Naive thymus-derived CD8-positive, alpha-beta T cell (primary cell): ENCODE results near the gene ASCL2. TPM values are rescaled to one million over a fixed set of nuclear protein-coding genes. Genes with fewer than 3 reads are reported as not detected.
"Not testable (repeated sequence)": the region's sequence is repeated elsewhere in the genome, so short reads cannot be mapped to it uniquely, and the experiment has no call there.

ENCODE experiments used
- ATAC-seq, 2 donors: fragments of 150-1000 bp; cut with Tn5 transposase in 1 of 2; sonication (Bioruptor Pico), chemical (Tn5 transposase) in 1 of 2; 1 replicate in 1 of 2; 2 replicates in 1 of 2; pipeline ENCODE4 v1.10.0; 2021; ENCODE audit warnings: mild to moderate bottlenecking in 2 of 2, moderate library complexity in 2 of 2
- POLR2A ChIA-PET: fragments of 350-600 bp; sonication (Branson Sonifier 250); formaldehyde crosslinking; loops from one replicate; lab custom pipeline; 2021; ENCODE audit warnings: antibody characterized with exemption; lab: Charles Lee
- DNase-seq, 10 donors: peaks; one replicate each; pipeline versions ENCODE4 v3.0.0 to v3.0.0-alpha.2; 2020 to 2022
- H3K27ac Mint-ChIP-seq, 10 donors: one replicate each; pipeline ENCODE4 v1.8.0; 2020 to 2022; ENCODE audit warnings: mild to moderate bottlenecking in 10 of 10, mixed read lengths in 10 of 10, moderate library complexity in 4 of 10, inconsistent platforms in 1 of 10
- H3K27me3 Mint-ChIP-seq, 5 donors: one replicate each; pipeline ENCODE4 v1.8.0; 2021 to 2022; ENCODE audit warnings: mixed read lengths in 5 of 5
- H3K36me3 Mint-ChIP-seq, 3 donors: one replicate each; pipeline ENCODE4 v1.8.0; 2020 to 2022; ENCODE audit warnings: mixed read lengths in 3 of 3, mild to moderate bottlenecking in 2 of 3, inconsistent platforms in 1 of 3
- H3K4me1 Mint-ChIP-seq, 4 donors: one replicate each; pipeline ENCODE4 v1.8.0; 2021 to 2022; ENCODE audit warnings: mixed read lengths in 4 of 4
- H3K4me3 Mint-ChIP-seq, 10 donors: one replicate each; pipeline ENCODE4 v1.8.0; 2020 to 2022; ENCODE audit warnings: mild to moderate bottlenecking in 10 of 10, mixed read lengths in 10 of 10, moderate library complexity in 6 of 10, inconsistent platforms in 1 of 10
- H3K9me3 Mint-ChIP-seq, 9 donors: one replicate each; pipeline ENCODE4 v1.8.0; 2020 to 2022; ENCODE audit warnings: mixed read lengths in 9 of 9, mild to moderate bottlenecking in 3 of 9, inconsistent platforms in 1 of 9, moderate library complexity in 1 of 9
- polyA plus RNA-seq, 3 donors: library from polyadenylated mRNA; unstranded; fragments of 300-500 nt; fragmentation: Illumina TruSeq; gene quantifications; one replicate each; pipeline ENCODE4 v1.2.3, GENCODE V29; 2021
- total RNA-seq, 8 experiments: library from RNA in 2 of 8; stranded (reverse) in 2 of 8; gene quantifications; one replicate each; pipeline ENCODE4 v1.2.3 and lab custom pipeline; 2021 to 2026

ASCL2 gene
- total and polyA plus RNA-seq, 5 experiments from 2014 or later, result 0.19 to 2.8 (median 0.23) TPM; not detected in 2

GRCh38 chr11:2249189-2249916 is 21.0 kb downstream of the ASCL2 start:
- Mint-ChIP-seq H3K36me3 (peaks cover 0 to 1% (median 0%) of the 10 kb centered on the region in 3 donors), H3K27ac (no peak overlapping the region), H3K27me3 (peaks cover 0 to 5% (median 4%) of the 10 kb centered on the region in 5 donors), H3K4me1 (no peaks in the 10 kb centered on the region), H3K9me3 (peaks cover 0 to 3% (median 0%) of the 10 kb centered on the region in 9 donors), H3K4me3 (no peak overlapping the region)
- POLR2A ChIA-PET, result interaction anchor here (0.6 kb wide), 1 partner anchor 62 kb away, joined by 3 read pairs; no protein-coding TSS in a partner anchor
- DNase-seq, result no peak
- ATAC-seq, result no peak

GRCh38 chr11:2248762-2249161 is 21.6 kb downstream of the ASCL2 start:
- Mint-ChIP-seq H3K4me3 (no peak overlapping the region), H3K4me1 (no peaks in the 10 kb centered on the region), H3K27ac (no peak overlapping the region), H3K36me3 (peaks cover 0 to 1% (median 0%) of the 10 kb centered on the region in 3 donors), H3K27me3 (peaks cover 0 to 5% (median 4%) of the 10 kb centered on the region in 5 donors), H3K9me3 (no peaks in the 10 kb centered on the region)
- POLR2A ChIA-PET, result no interaction called here
- ATAC-seq, result no peak
- DNase-seq, result no peak

GRCh38 chr11:2248242-2248641 is 22.1 kb downstream of the ASCL2 start:
- no peak for DNase-seq
- Mint-ChIP-seq H3K36me3 (no peaks in the 10 kb centered on the region), H3K4me1 (no peaks in the 10 kb centered on the region), H3K27ac (no peak overlapping the region), H3K4me3 (no peak overlapping the region), H3K9me3 (peaks cover 0 to under 1% (median 0%) of the 10 kb centered on the region in 9 donors), H3K27me3 (peaks cover 0 to 5% (median 4%) of the 10 kb centered on the region in 5 donors)
- POLR2A ChIA-PET, result no interaction called here
- no peak for ATAC-seq

GRCh38 chr11:2247496-2247895 is 22.9 kb downstream of the ASCL2 start:
- Mint-ChIP-seq H3K27me3 (peaks cover 0 to 8% (median 4%) of the 10 kb centered on the region in 5 donors), H3K4me3 (no peak overlapping the region), H3K4me1 (no peaks in the 10 kb centered on the region), H3K27ac (no peak overlapping the region), H3K9me3 (peaks cover 0 to 8% (median 5%) of the 10 kb centered on the region in 9 donors), H3K36me3 (peaks cover 0 to 5% (median 4%) of the 10 kb centered on the region in 3 donors)
- ATAC-seq (no peak), DNase-seq (no peak)
- POLR2A ChIA-PET, result no interaction called here

- POLR2A ChIA-PET, result no interaction called here
- Mint-ChIP-seq H3K4me3 (no peak overlapping the region), H3K27me3 (peaks cover 0 to 11% (median 1%) of the 10 kb centered on the region in 5 donors)
These were observed 29.6 kb downstream of the ASCL2 start for GRCh38 chr11:2240834-2241233.

GRCh38 chr11:2237457-2238238 is 32.7 kb downstream of the ASCL2 start:
- H3K36me3 Mint-ChIP-seq, result peaks cover 0 to 7% (median 1%) of the 10 kb centered on the region in 3 donors
- no peaks in the 10 kb centered on the region for H3K4me1 Mint-ChIP-seq
- no peak for DNase-seq
- H3K27ac Mint-ChIP-seq, result peak overlapping the region in 2 of 10 donors; percentile 5 to 35
- H3K27me3 Mint-ChIP-seq, result peaks cover 0 to 9% (median 1%) of the 10 kb centered on the region in 5 donors
- H3K4me3 Mint-ChIP-seq, result peak overlapping the region in 1 of 10 donors; percentile 26
- ATAC-seq, result no peak
- POLR2A ChIA-PET, result no interaction called here
- peaks cover 4 to 34% (median 10%) of the 10 kb centered on the region in 9 donors for H3K9me3 Mint-ChIP-seq

More at GRCh38 chr11:2240834-2241233, 29.6 kb downstream of the ASCL2 start:
- Mint-ChIP-seq H3K4me1 (no peaks in the 10 kb centered on the region), H3K27ac (no peak overlapping the region), H3K36me3 (peaks cover 0 to 11% (median 4%) of the 10 kb centered on the region in 3 donors), H3K9me3 (peaks cover 5 to 41% (median 14%) of the 10 kb centered on the region in 9 donors)
- ATAC-seq, result no peak
- no peak for DNase-seq

- peaks cover 0 to 26% (median 9%) of the 10 kb centered on the region in 9 donors for H3K9me3 Mint-ChIP-seq
- H3K27ac Mint-ChIP-seq, H3K4me3 Mint-ChIP-seq, H3K4me1 Mint-ChIP-seq, ATAC-seq, DNase-seq, POLR2A ChIA-PET, H3K27me3 Mint-ChIP-seq, H3K36me3 Mint-ChIP-seq: not testable (repeated sequence)
These were observed 33.8 kb downstream of the ASCL2 start for GRCh38 chr11:2236381-2237134.

- no peak for ATAC-seq
- Mint-ChIP-seq H3K27me3 (peaks cover 0 to 9% (median 1%) of the 10 kb centered on the region in 5 donors), H3K4me3 (no peak overlapping the region), H3K27ac (peak overlapping the region in 1 of 10 donors; percentile 15), H3K4me1 (no peaks in the 10 kb centered on the region), H3K36me3 (peaks cover 0 to 6% (median 5%) of the 10 kb centered on the region in 3 donors), H3K9me3 (peaks cover under 1 to 21% (median 9%) of the 10 kb centered on the region in 9 donors)
- DNase-seq, result no peak
- POLR2A ChIA-PET, result no interaction called here
These were observed 34.6 kb downstream of the ASCL2 start for GRCh38 chr11:2235588-2236326.

- H3K27me3 Mint-ChIP-seq, result peaks cover 0 to 15% (median 3%) of the 10 kb centered on the region in 5 donors
- DNase-seq (no peak), ATAC-seq (no peak)
- H3K4me1 Mint-ChIP-seq, result no peaks in the 10 kb centered on the region
- no peak overlapping the region for H3K27ac Mint-ChIP-seq
- H3K4me3 Mint-ChIP-seq, result no peak overlapping the region
- peaks cover 0 to 14% (median 5%) of the 10 kb centered on the region in 3 donors for H3K36me3 Mint-ChIP-seq
- POLR2A ChIA-PET, result no interaction called here
- peaks cover 1 to 21% (median 11%) of the 10 kb centered on the region in 9 donors for H3K9me3 Mint-ChIP-seq
These were observed 35.4 kb downstream of the ASCL2 start for GRCh38 chr11:2234963-2235362.

GRCh38 chr11:2233693-2234455 is 36.5 kb downstream of the ASCL2 start:
- H3K27ac Mint-ChIP-seq, result no peak overlapping the region
- POLR2A ChIA-PET, result no interaction called here
- no peak for ATAC-seq
- H3K9me3 Mint-ChIP-seq, result peaks cover 6 to 22% (median 19%) of the 10 kb centered on the region in 9 donors
- peaks cover 0 to 23% (median 10%) of the 10 kb centered on the region in 3 donors for H3K36me3 Mint-ChIP-seq
- peaks cover 0 to 16% (median 11%) of the 10 kb centered on the region in 5 donors for H3K27me3 Mint-ChIP-seq
- no peaks in the 10 kb centered on the region for H3K4me1 Mint-ChIP-seq
- H3K4me3 Mint-ChIP-seq, result no peak overlapping the region
- DNase-seq, result no peak

GRCh38 chr11:2229713-2230297 is 40.6 kb downstream of the ASCL2 start:
- ATAC-seq (no peak), DNase-seq (no peak)
- Mint-ChIP-seq H3K36me3 (peaks cover 0 to 32% (median 10%) of the 10 kb centered on the region in 3 donors), H3K4me3 (no peak overlapping the region), H3K4me1 (no peaks in the 10 kb centered on the region), H3K9me3 (peaks cover 10 to 37% (median 24%) of the 10 kb centered on the region in 9 donors), H3K27me3 (peaks cover 3 to 17% (median 7%) of the 10 kb centered on the region in 5 donors), H3K27ac (no peak overlapping the region)
- POLR2A ChIA-PET, result no interaction called here
